SU-DHL-6 (cell line): ENCODE data around the gene SLC4A8.

Experiments used
- EZH2phosphoT487 ChIP-seq: fragments of 200-600 bp; sonication (generic), shearing (Covaris generic); conservative IDR thresholded peaks from 2 replicates; pipeline ENCODE4 v1.6.1; 2018; ENCODE audit warnings: mild to moderate bottlenecking, antibody characterized with exemption, low read length, moderate library complexity, mixed read lengths
- TF ChIP-seq, protein P1 (sequence below): fragments of 200-600 bp; sonication (generic); IDR thresholded peaks from one replicate; pipeline ENCODE4 v1.5.1; 2017; ENCODE audit warnings: antibody characterized with exemption, mild to moderate bottlenecking, low read length, moderate library complexity; ENCODE audit not compliant: insufficient read depth, poor library complexity, severe bottlenecking

DNA sequence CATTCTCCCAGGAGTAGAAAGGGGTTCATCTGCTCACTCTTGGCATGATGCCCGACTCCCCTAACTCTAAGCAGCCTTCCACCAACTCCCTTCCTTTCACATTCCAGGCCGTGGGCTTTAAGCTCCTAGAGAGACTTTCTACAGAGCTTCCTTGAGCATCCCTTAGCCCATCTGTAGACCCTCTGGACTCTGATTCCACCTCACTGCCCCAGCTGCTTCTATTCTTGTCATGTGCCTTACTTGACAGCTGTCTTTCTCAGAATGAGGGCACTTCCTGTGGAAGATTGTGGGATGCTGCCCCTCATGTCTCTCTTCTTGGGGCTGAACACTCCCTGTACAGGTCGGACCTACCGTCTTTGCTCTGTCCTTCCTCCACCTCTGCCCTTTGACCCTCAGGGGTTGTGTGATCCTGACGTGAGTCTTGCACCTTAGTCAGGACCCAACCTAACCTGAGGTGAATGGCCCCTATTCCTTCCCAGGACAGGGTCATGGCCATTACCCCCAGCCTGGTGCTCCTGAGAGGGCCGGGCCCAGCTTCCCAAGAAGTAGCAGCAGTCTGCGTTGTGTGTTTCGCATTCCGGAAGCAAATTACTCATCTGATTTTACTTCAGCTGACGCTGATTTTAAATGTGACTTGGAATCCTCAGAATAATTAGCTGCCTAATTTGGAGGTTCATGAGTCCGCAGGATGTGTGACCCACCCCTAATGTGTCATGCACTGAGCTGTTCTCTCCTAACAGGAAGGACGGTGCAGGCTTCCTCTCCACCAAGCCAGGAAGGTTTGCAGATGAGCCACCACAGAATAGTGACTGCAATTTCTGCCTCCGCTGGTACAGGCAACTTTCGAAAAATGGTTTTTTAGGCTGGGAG is 30.7 kb upstream of the SLC4A8 start:
- TF ChIP-seq, protein P1, sequence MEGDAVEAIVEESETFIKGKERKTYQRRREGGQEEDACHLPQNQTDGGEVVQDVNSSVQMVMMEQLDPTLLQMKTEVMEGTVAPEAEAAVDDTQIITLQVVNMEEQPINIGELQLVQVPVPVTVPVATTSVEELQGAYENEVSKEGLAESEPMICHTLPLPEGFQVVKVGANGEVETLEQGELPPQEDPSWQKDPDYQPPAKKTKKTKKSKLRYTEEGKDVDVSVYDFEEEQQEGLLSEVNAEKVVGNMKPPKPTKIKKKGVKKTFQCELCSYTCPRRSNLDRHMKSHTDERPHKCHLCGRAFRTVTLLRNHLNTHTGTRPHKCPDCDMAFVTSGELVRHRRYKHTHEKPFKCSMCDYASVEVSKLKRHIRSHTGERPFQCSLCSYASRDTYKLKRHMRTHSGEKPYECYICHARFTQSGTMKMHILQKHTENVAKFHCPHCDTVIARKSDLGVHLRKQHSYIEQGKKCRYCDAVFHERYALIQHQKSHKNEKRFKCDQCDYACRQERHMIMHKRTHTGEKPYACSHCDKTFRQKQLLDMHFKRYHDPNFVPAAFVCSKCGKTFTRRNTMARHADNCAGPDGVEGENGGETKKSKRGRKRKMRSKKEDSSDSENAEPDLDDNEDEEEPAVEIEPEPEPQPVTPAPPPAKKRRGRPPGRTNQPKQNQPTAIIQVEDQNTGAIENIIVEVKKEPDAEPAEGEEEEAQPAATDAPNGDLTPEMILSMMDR = no peak
- TF ChIP-seq EZH2phosphoT487 = no peak
